ENCODE measurements around the gene GAS2L1. TPM values are rescaled to one million over a fixed set of nuclear protein-coding genes. Genes with fewer than 3 reads are reported as not detected.
A peak's percentile ranks its signal among the peaks of the same experiment; 100 is the strongest.
"Not testable (repeated sequence)": the region's sequence is repeated elsewhere in the genome, so short reads cannot be mapped to it uniquely, and the experiment has no call there.

GAS2L1 gene
- total RNA-seq, 1 experiment from 2014 or later: 10.9 TPM

- DNase-seq (ENCODE audit: low read depth): no peak
Observed at GRCh38 chr22:29342177-29342576, 35.7 kb downstream of the GAS2L1 start.

- DNase-seq (ENCODE audit: low read depth): no peak
Observed at GRCh38 chr22:29342577-29343312, 36.3 kb downstream of the GAS2L1 start.

- DNase-seq (ENCODE audit: low read depth): peak; percentile 41
Observed at GRCh38 chr22:29343313-29343805, 36.9 kb downstream of the GAS2L1 start.

GRCh38 chr22:29344137-29344536 lies 37.7 kb downstream of the GAS2L1 start:
- peak; percentile 90 for DNase-seq (ENCODE audit: low read depth)

- DNase-seq (ENCODE audit: low read depth): not testable (repeated sequence)
Observed at GRCh38 chr22:29344889-29345288, 38.4 kb downstream of the GAS2L1 start.

GRCh38 chr22:29345932-29346331 lies 39.5 kb downstream of the GAS2L1 start:
- no peak for DNase-seq (ENCODE audit: low read depth)

- no peak for DNase-seq (ENCODE audit: low read depth)
Observed at GRCh38 chr22:29346659-29347058, 40.2 kb downstream of the GAS2L1 start.

GRCh38 chr22:29348041-29348440 lies 41.6 kb downstream of the GAS2L1 start:
- no peak for DNase-seq (ENCODE audit: low read depth)

- no peak for DNase-seq (ENCODE audit: low read depth)
Observed at GRCh38 chr22:29348956-29349355, 42.5 kb downstream of the GAS2L1 start.

- no peak for DNase-seq (ENCODE audit: low read depth)
Observed at GRCh38 chr22:29351042-29351441, 44.6 kb downstream of the GAS2L1 start.

- DNase-seq (ENCODE audit: low read depth): no peak
Observed at GRCh38 chr22:29351891-29352290, 45.4 kb downstream of the GAS2L1 start.

GRCh38 chr22:29352778-29353177 lies 46.3 kb downstream of the GAS2L1 start:
- no peak for DNase-seq (ENCODE audit: low read depth)

- DNase-seq (ENCODE audit: low read depth): no peak
Observed at GRCh38 chr22:29353286-29353685, 46.8 kb downstream of the GAS2L1 start.

GRCh38 chr22:29353860-29354259 lies 47.4 kb downstream of the GAS2L1 start:
- DNase-seq (ENCODE audit: low read depth): no peak

GRCh38 chr22:29357193-29357890 lies 50.9 kb downstream of the GAS2L1 start:
- not testable (repeated sequence) for DNase-seq (ENCODE audit: low read depth)

GRCh38 chr22:29359469-29359868 lies 53.0 kb downstream of the GAS2L1 start:
- DNase-seq (ENCODE audit: low read depth): peak; percentile 42

Other genes starting within 250 kb of the GAS2L1 start
- gene C22orf31, start 244.8 kb upstream of the GAS2L1 start, total RNA-seq (2014; rRNA removed; shearing (Covaris generic)): not detected in 2 replicates
- 6.1 and 6.2 TPM in 2 replicates for gene KREMEN1, start 233.6 kb upstream of the GAS2L1 start, total RNA-seq (2014; rRNA removed; shearing (Covaris generic))
- gene EMID1, start 100.8 kb upstream of the GAS2L1 start, total RNA-seq (2014; rRNA removed; shearing (Covaris generic)): 0.29 TPM in 1 of 2 replicates, not detected in the other
- gene RHBDD3, start 38.7 kb upstream of the GAS2L1 start, total RNA-seq (2014; rRNA removed; shearing (Covaris generic)): 10.5 and 12.3 TPM in 2 replicates
- gene EWSR1, start 38.4 kb upstream of the GAS2L1 start, total RNA-seq (2014; rRNA removed; shearing (Covaris generic)): 127 and 233 TPM in 2 replicates
- gene RASL10A, start 9.0 kb downstream of the GAS2L1 start, total RNA-seq (2014; rRNA removed; shearing (Covaris generic)): 0.24 TPM in 1 of 2 replicates, not detected in the other
- gene AP1B1, start 81.9 kb downstream of the GAS2L1 start, total RNA-seq (2014; rRNA removed; shearing (Covaris generic)): 40.3 and 48.8 TPM in 2 replicates
- gene RFPL1, start 131.9 kb downstream of the GAS2L1 start, total RNA-seq (2014; rRNA removed; shearing (Covaris generic)): not detected in 2 replicates
- gene NEFH, start 173.6 kb downstream of the GAS2L1 start, total RNA-seq (2014; rRNA removed; shearing (Covaris generic)): under 0.01 and 0.20 TPM in 2 replicates
- 45.1 and 52.0 TPM in 2 replicates for gene THOC5, start 247.1 kb downstream of the GAS2L1 start, total RNA-seq (2014; rRNA removed; shearing (Covaris generic))

All from RPMI7951 (cell line).